Inferior parietal cortex (tissue), 1 donor: ENCODE measurements around the gene NET1.

Experiments
- DNase-seq: peaks from one replicate; pipeline ENCODE4 v3.0.0-alpha.2; 2016; ENCODE audit errors: extremely low spot score

The NET1 gene

GRCh38 chr10:5500910-5501309 is 88.6 kb downstream of the NET1 start:
- no peak for DNase-seq

GRCh38 chr10:5502061-5502521 is 89.7 kb downstream of the NET1 start:
- DNase-seq = no peak

- no peak for DNase-seq
Measured at GRCh38 chr10:5502571-5503476, 90.5 kb downstream of the NET1 start.

GRCh38 chr10:5503477-5503835 is 91.1 kb downstream of the NET1 start:
- no peak for DNase-seq

- DNase-seq = no peak
Measured at GRCh38 chr10:5504146-5505072, 92.1 kb downstream of the NET1 start.

GRCh38 chr10:5506246-5506645 is 93.9 kb downstream of the NET1 start:
- DNase-seq = no peak

GRCh38 chr10:5506751-5507648 is 94.6 kb downstream of the NET1 start:
- DNase-seq = no peak

- DNase-seq = no peak
Measured at GRCh38 chr10:5507649-5508131, 95.3 kb downstream of the NET1 start.

- no peak for DNase-seq
Measured at GRCh38 chr10:5508161-5508604, 95.8 kb downstream of the NET1 start.
